ENCODE measurements around the gene ZNF556.
"Not testable (repeated sequence)": the region's sequence is repeated elsewhere in the genome, so short reads cannot be mapped to it uniquely, and the experiment has no call there.

Gene ZNF556

GRCh38 chr19:2853015-2853606 is 14.0 kb upstream of the ZNF556 start:
- FAIRE-seq (no peak), DNase-seq (ENCODE audit: low spot score) (no peak)

- no peak for DNase-seq (ENCODE audit: low spot score)
- FAIRE-seq: no peak
These were observed 12.3 kb upstream of the ZNF556 start for GRCh38 chr19:2854849-2855248.

- FAIRE-seq: no peak
These were observed 10.6 kb upstream of the ZNF556 start for GRCh38 chr19:2856457-2857050.

GRCh38 chr19:2858864-2859263 is 8.3 kb upstream of the ZNF556 start:
- FAIRE-seq (no peak), DNase-seq (ENCODE audit: low spot score) (no peak)

More at GRCh38 chr19:2856457-2857050, 10.6 kb upstream of the ZNF556 start:
- no peak for DNase-seq (ENCODE audit: low spot score)

GRCh38 chr19:2863816-2864215 is 3.3 kb upstream of the ZNF556 start:
- no peak for DNase-seq (ENCODE audit: low spot score)
- FAIRE-seq: no peak

GRCh38 chr19:2865334-2866100 is 1.6 kb upstream of the ZNF556 start:
- FAIRE-seq (no peak), DNase-seq (ENCODE audit: low spot score) (no peak)

DNA sequence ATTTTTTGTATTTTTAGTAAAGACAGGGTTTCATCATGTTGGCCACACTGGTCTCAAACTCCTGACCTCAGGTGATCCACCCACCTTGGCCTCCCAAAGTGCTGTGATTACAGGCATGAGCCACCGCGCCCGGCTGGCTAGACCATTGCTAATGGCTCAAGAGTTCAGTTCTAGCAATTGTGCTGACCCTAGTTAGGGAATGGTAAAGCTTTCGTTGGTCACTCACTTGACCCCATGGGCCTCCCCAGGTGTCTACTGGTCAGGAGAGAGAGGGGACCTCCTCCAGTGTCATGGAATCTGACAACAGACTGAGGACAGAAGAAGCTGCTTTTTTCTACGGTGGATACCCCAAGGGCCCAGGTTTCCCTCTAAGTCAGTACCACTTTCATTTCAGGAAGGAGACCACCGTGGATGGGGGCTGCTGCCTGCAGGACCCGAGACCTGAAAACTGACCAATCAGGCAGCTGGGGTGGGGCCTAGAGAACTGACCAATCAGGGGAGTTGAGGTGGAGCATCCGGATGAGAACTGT is 575 bp upstream of the ZNF556 start:
- no peak for DNase-seq (ENCODE audit: low spot score)
- no peak for FAIRE-seq

DNA sequence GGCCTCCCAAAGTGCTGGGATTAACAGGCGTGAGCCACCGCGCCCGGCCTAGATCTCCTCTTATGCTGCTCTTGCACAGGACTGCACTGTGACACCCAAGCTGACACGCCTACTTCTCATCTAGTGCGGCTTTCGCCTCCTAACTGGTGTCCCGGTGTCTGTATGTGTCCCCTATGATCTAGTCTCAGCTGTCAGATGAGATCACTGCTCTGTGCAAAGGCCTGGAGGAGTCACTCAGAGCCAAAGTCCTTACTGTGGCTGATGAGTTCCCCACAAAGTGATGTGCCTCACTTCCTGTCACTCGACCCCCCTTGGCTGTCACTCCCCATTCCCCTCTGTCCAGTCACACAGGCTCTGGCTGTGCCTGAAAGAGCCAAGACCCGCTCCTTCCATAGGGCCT is 2.5 kb downstream of the ZNF556 start:
- FAIRE-seq (no peak), DNase-seq (ENCODE audit: low spot score) (no peak)

DNA sequence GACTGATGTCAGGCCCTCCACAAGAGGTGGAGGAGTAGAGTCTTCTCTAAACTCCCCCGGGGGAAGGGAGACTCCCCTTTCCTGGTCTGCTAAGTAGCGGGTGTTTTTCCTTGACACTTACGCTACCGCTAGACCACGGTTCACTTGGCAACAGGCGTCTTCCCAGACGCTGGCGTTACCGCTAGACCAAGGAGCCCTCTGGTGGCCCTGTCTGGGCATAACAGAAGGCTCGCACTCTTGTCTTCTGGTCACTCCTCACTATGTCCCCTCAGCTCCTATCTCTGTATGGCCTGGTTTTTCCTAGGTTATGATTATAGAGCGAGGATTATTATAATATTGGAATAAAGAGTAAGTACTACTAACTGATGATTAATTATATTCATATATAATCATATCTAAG is 5.0 kb downstream of the ZNF556 start:
- FAIRE-seq; DNase-seq (ENCODE audit: low spot score): not testable (repeated sequence)

DNA sequence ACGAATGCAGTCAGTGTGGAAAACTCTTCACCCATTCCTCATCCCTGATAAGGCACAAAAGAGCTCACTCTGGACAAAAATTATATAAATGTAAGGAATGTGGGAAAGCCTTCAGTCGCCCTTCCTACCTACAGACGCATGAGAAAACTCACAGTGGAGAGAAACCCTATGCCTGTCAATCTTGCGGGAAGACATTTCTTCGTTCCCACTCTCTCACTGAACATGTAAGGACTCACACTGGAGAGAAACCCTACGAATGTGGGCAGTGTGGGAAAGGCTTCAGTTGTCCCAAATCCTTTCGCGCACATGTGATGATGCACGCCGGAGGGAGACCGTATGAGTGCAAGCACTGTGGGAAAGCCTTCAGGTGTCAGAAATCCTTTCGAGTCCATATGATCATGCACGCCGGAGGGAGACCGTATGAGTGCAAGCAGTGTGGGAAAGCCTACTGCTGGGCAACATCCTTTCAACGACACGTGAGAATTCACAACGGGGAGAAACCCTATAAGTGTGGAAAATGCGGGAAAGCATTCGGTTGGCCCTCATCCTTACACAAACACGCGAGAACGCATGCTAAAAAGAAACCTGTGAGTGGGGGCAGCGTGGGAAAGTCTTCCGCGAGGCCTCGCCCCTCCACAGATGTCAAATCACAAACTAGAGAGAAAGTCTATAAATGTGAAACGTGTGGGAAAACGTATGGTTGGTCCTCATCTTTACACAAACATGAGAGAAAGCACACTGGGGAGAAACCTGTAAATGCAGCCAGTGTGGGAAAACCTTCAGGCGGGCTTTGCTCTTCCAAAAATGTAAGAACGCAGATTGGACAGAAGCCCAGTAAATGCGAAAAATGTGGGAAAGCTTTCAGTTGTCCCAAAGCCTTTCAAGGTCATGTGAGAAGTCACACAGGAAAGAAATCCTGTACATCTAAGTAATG is 10.5 kb downstream of the ZNF556 start:
- FAIRE-seq: no peak
- DNase-seq (ENCODE audit: low spot score): no peak

GRCh38 chr19:2883686-2884439 is 16.7 kb downstream of the ZNF556 start:
- DNase-seq (ENCODE audit: low spot score): no peak
- FAIRE-seq: no peak

GRCh38 chr19:2885736-2886135 is 18.6 kb downstream of the ZNF556 start:
- FAIRE-seq (no peak), DNase-seq (ENCODE audit: low spot score) (no peak)

GRCh38 chr19:2887391-2887914 is 20.3 kb downstream of the ZNF556 start:
- FAIRE-seq (peak; percentile 52), DNase-seq (ENCODE audit: low spot score) (peak; percentile 65)

DNA sequence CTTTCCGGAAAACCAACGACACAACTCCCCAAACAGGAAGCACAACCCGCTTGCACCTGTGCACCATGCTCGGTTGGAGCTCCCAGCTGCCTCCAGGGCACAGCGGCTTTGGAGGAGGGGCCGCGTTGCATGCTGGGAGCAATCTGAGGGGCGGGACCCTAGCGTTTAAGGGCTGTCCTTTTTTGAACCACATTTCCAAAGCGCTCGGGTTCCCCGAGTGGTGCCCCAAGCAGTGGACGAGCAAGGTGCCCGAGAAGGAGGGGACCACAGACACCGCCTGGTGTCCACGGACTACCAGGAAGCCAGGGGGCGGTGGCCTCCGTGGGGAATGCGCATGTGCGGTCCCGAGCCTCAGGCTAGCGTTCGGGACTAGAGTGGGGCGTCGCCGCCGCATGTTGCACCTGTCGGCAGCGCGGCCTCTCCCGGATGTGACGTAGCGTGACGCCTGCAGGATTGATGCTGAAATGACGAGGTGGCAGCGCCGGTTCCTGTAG is 21.6 kb downstream of the ZNF556 start:
- DNase-seq (ENCODE audit: low spot score): no peak
- no peak for FAIRE-seq

GRCh38 chr19:2890531-2890930 is 23.4 kb downstream of the ZNF556 start:
- not testable (repeated sequence) for DNase-seq (ENCODE audit: low spot score); FAIRE-seq

DNA sequence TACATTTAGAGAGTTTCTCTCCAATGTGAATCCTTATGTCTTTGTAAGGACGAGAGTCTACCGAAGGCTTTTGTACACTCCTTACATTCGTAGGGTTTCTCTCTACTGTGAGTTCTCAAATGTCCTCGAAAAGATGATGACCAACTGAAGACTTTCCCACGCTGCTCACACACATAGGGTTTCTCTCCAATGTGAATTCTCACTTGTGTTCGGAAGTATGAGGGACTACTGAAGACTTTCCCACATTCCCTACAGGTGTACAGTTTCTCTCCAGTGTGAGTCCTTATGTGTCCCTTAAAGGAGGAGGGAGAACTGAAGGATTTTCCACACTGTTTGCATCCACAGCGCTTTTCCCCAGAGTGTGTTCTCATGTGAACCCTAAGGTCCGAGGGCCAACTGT is 29.6 kb downstream of the ZNF556 start:
- FAIRE-seq (no peak), DNase-seq (ENCODE audit: low spot score) (no peak)

GRCh38 chr19:2900296-2901252 is 33.4 kb downstream of the ZNF556 start, which contains the start of gene ZNF57:
ZNF57 (plus strand) TSS chr19:2900928; CDS start chr19:2901046, 118 bp downstream.
- DNase-seq (ENCODE audit: low spot score): peak; percentile 97
- FAIRE-seq: peak; percentile 93

DNA sequence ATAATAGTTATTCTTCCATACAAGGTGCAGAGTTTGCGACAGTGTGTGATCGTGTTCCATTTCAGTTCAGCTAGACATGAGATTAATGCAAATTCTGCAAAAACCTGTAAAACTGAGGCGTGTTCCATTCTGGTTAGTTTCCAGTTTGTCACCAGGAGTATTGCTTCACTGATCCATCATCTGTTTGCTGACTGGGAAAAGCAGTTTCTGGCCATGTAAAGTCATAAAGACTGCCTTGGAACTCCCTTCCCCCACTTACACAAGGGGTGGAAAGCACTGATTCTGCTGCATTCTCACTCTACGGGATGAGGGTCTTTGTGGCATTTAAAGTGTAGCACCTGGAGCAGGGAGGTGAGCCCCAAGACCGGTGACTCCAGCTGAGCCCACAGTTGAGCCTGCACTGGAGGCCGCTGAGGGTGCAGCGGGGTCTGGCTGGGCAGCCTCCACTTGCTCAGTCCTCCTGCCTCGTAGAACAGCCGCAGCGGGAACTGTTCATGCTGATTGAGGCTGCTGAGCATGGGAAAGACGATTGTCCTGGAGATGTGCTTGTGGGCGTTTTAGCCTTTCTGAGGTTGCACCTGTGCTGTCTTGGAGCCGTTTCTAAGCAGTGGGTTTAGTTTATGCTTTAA is 35.6 kb downstream of the ZNF556 start:
- DNase-seq (ENCODE audit: low spot score) (no peak), FAIRE-seq (no peak)
